IMR-90 (cell line): Measurements from ENCODE around the gene PET117.

Experiments used
- CEBPB ChIP-seq: IDR thresholded peaks from 2 replicates; pipeline ENCODE4 v1.6.1; 2012; ENCODE audit warnings: low read depth, low read length, improper control_type of control experiment
- CHD1 ChIP-seq: IDR thresholded peaks from 2 replicates; pipeline ENCODE4 v1.6.1; 2012; ENCODE audit warnings: low read depth, low read length, improper control_type of control experiment
- CTCF ChIP-seq: conservative IDR thresholded peaks from 2 replicates; pipeline ENCODE4 v1.5.1; 2012; ENCODE audit warnings: mild to moderate bottlenecking, low read depth, low read length, improper control_type of control experiment
- MAFK ChIP-seq: IDR thresholded peaks from 2 replicates; pipeline ENCODE4 v1.6.1; 2012; ENCODE audit warnings: low read depth, low read length, improper control_type of control experiment
- MAZ ChIP-seq: IDR thresholded peaks from 2 replicates; pipeline ENCODE4 v1.6.1; 2012; ENCODE audit warnings: low read depth, mild to moderate bottlenecking, low read length, improper control_type of control experiment, moderate library complexity, borderline replicate concordance
- MXI1 ChIP-seq: IDR thresholded peaks from 2 replicates; pipeline ENCODE4 v1.6.1; 2012; ENCODE audit warnings: low read depth, mild to moderate bottlenecking, low read length, moderate library complexity, borderline replicate concordance
- POLR2A ChIP-seq: IDR thresholded peaks from 2 replicates; pipeline ENCODE4 v1.6.1; 2012; ENCODE audit warnings: mild to moderate bottlenecking, low read depth, low read length
- RFX5 ChIP-seq: IDR thresholded peaks from 2 replicates; pipeline ENCODE4 v1.8.0; 2012; ENCODE audit warnings: low read depth, mild to moderate bottlenecking, low read length, moderate library complexity
- SMC3 ChIP-seq: fragments of 150-350 bp; IDR thresholded peaks from 2 replicates; pipeline ENCODE4 v1.6.1; 2016; ENCODE audit warnings: low read depth, mild to moderate bottlenecking, antibody characterized with exemption, low read length, moderate library complexity
- USF2 ChIP-seq: fragments of 150-350 bp; IDR thresholded peaks from 2 replicates; pipeline ENCODE4 v1.6.1; 2017; ENCODE audit warnings: mild to moderate bottlenecking, antibody characterized with exemption, low read length, low read depth

- TF ChIP-seq POLR2A (no peak), CTCF (no peak), USF2 (no peak), CEBPB (no peak), MAZ (no peak), MAFK (no peak), MXI1 (no peak), SMC3 (no peak), RFX5 (no peak), CHD1 (no peak)
Measured at GRCh38 chr20:18093388-18093787, 44.3 kb upstream of the PET117 start.
